ENCODE results near the gene ITPRIP. TPM values are rescaled to one million over a fixed set of nuclear protein-coding genes. Genes with fewer than 3 reads are reported as not detected.

Gene ITPRIP
- total RNA-seq, 1 donor from 2014 or later = 19.8 TPM

GRCh38 chr10:104324221-104324686 is 14.0 kb downstream of the ITPRIP start:
- TF ChIP-seq CTCF (IDR thresholded peaks at IDR 0.05; ENCODE audit: partially characterized antibody, unreplicated experiment) = no peak
- H3K27me3 Mint-ChIP-seq (ENCODE audit: unreplicated experiment) = peaks cover 15% of the 10 kb centered on the region
- H3K36me3 Mint-ChIP-seq (ENCODE audit: unreplicated experiment) = no peaks in the 10 kb centered on the region
- H3K9me3 Mint-ChIP-seq (ENCODE audit: unreplicated experiment) = peaks cover 19% of the 10 kb centered on the region
- H3K4me3 Mint-ChIP-seq (ENCODE audit: unreplicated experiment) = peak overlapping the region; percentile 55
- DNase-seq = no peak
- peaks cover 58% of the 10 kb centered on the region for H3K4me1 Mint-ChIP-seq (ENCODE audit: low read depth, unreplicated experiment)
- no peak overlapping the region for H3K27ac Mint-ChIP-seq (ENCODE audit: unreplicated experiment)

- H3K9me3 Mint-ChIP-seq (ENCODE audit: unreplicated experiment) = peaks cover 14% of the 10 kb centered on the region
- peaks cover 58% of the 10 kb centered on the region for H3K4me1 Mint-ChIP-seq (ENCODE audit: low read depth, unreplicated experiment)
- no peak for TF ChIP-seq CTCF (IDR thresholded peaks at IDR 0.05; ENCODE audit: partially characterized antibody, unreplicated experiment)
- peaks cover 13% of the 10 kb centered on the region for H3K27me3 Mint-ChIP-seq (ENCODE audit: unreplicated experiment)
- no peaks in the 10 kb centered on the region for H3K36me3 Mint-ChIP-seq (ENCODE audit: unreplicated experiment)
- DNase-seq = no peak
- H3K27ac Mint-ChIP-seq (ENCODE audit: unreplicated experiment) = no peak overlapping the region
- H3K4me3 Mint-ChIP-seq (ENCODE audit: unreplicated experiment) = no peak overlapping the region
These were observed 14.5 kb downstream of the ITPRIP start for GRCh38 chr10:104323760-104324201.

GRCh38 chr10:104323085-104323484 is 15.2 kb downstream of the ITPRIP start:
- Mint-ChIP-seq H3K4me3 (ENCODE audit: unreplicated experiment) (peak overlapping the region; percentile 3), H3K27me3 (ENCODE audit: unreplicated experiment) (peaks cover 12% of the 10 kb centered on the region), H3K36me3 (ENCODE audit: unreplicated experiment) (no peaks in the 10 kb centered on the region), H3K27ac (ENCODE audit: unreplicated experiment) (peak overlapping the region; percentile 18), H3K9me3 (ENCODE audit: unreplicated experiment) (peaks cover 9% of the 10 kb centered on the region), H3K4me1 (ENCODE audit: low read depth, unreplicated experiment) (peaks cover 55% of the 10 kb centered on the region)
- no peak for DNase-seq
- no peak for TF ChIP-seq CTCF (IDR thresholded peaks at IDR 0.05; ENCODE audit: partially characterized antibody, unreplicated experiment)

- no peak for DNase-seq
- H3K9me3 Mint-ChIP-seq (ENCODE audit: unreplicated experiment) = peaks cover 8% of the 10 kb centered on the region
- H3K36me3 Mint-ChIP-seq (ENCODE audit: unreplicated experiment) = no peaks in the 10 kb centered on the region
- peaks cover 13% of the 10 kb centered on the region for H3K27me3 Mint-ChIP-seq (ENCODE audit: unreplicated experiment)
- H3K27ac Mint-ChIP-seq (ENCODE audit: unreplicated experiment) = no peak overlapping the region
- H3K4me1 Mint-ChIP-seq (ENCODE audit: low read depth, unreplicated experiment) = peaks cover 56% of the 10 kb centered on the region
- TF ChIP-seq CTCF (IDR thresholded peaks at IDR 0.05; ENCODE audit: partially characterized antibody, unreplicated experiment) = no peak
- no peak overlapping the region for H3K4me3 Mint-ChIP-seq (ENCODE audit: unreplicated experiment)
These were observed 15.9 kb downstream of the ITPRIP start for GRCh38 chr10:104322416-104322782.

- peaks cover 11% of the 10 kb centered on the region for H3K9me3 Mint-ChIP-seq (ENCODE audit: unreplicated experiment)
- TF ChIP-seq CTCF (IDR thresholded peaks at IDR 0.05; ENCODE audit: partially characterized antibody, unreplicated experiment) = no peak
- peaks cover 3% of the 10 kb centered on the region for H3K36me3 Mint-ChIP-seq (ENCODE audit: unreplicated experiment)
- H3K27me3 Mint-ChIP-seq (ENCODE audit: unreplicated experiment) = peaks cover 11% of the 10 kb centered on the region
- H3K27ac Mint-ChIP-seq (ENCODE audit: unreplicated experiment) = no peak overlapping the region
- peak overlapping the region; percentile 25 for H3K4me3 Mint-ChIP-seq (ENCODE audit: unreplicated experiment)
- H3K4me1 Mint-ChIP-seq (ENCODE audit: low read depth, unreplicated experiment) = peaks cover 56% of the 10 kb centered on the region
- DNase-seq = no peak
These were observed 16.4 kb downstream of the ITPRIP start for GRCh38 chr10:104321725-104322415.

Data from glutamatergic neuron (in vitro differentiated cells).